Measurements from ENCODE around the gene SNRNP70.

- TF ChIP-seq, protein P1, sequence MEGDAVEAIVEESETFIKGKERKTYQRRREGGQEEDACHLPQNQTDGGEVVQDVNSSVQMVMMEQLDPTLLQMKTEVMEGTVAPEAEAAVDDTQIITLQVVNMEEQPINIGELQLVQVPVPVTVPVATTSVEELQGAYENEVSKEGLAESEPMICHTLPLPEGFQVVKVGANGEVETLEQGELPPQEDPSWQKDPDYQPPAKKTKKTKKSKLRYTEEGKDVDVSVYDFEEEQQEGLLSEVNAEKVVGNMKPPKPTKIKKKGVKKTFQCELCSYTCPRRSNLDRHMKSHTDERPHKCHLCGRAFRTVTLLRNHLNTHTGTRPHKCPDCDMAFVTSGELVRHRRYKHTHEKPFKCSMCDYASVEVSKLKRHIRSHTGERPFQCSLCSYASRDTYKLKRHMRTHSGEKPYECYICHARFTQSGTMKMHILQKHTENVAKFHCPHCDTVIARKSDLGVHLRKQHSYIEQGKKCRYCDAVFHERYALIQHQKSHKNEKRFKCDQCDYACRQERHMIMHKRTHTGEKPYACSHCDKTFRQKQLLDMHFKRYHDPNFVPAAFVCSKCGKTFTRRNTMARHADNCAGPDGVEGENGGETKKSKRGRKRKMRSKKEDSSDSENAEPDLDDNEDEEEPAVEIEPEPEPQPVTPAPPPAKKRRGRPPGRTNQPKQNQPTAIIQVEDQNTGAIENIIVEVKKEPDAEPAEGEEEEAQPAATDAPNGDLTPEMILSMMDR (conservative IDR thresholded peaks at IDR 0.05; ENCODE audit: low read length): no peak
- no peak for TF ChIP-seq EZH2phosphoT487 (IDR thresholded peaks at IDR 0.05; ENCODE audit: borderline replicate concordance, low read depth, low read length)
These were observed 66.9 kb downstream of the SNRNP70 start for GRCh38 chr19:49152119-49152550.
